Panc1 (cell line): Measurements from ENCODE around the gene HIPK4. TPM values are rescaled to one million over a fixed set of nuclear protein-coding genes. Genes with fewer than 3 reads are reported as not detected.

Experiments
- ATAC-seq: fragments of 200-7000 bp; cut with Tn5 transposase; 2 replicates; pipeline ENCODE4 v1.9.1; 2020; ENCODE audit warnings: mild to moderate bottlenecking, moderate library complexity
- BruUV-seq: library from RNA; stranded (reverse); fragments of 400-500 nt; replicated peaks from 2 replicates; lab custom pipeline; 2021; lab: Mats Ljungman, UMichigan
- CTCF ChIA-PET: fragments of 300-600 bp; sonication (Branson Sonifier 250); formaldehyde crosslinking; loops from one replicate; lab custom pipeline; 2022; ENCODE audit warnings: antibody characterized with exemption; lab: Charles Lee
- POLR2A ChIA-PET: fragments of 300-600 bp; sonication (Branson Sonifier 250); formaldehyde crosslinking; loops from one replicate; lab custom pipeline; 2022; ENCODE audit warnings: antibody characterized with exemption; lab: Charles Lee
- DNase-seq: peaks from one replicate; pipeline ENCODE4 v3.0.0-alpha.2; 2010; ENCODE audit warnings: low read depth, low spot score
- H3K27ac ChIP-seq: 2 replicates; pipeline ENCODE4 v1.5.1; 2011; ENCODE audit warnings: mild to moderate bottlenecking, low read length, inconsistent platforms
- H3K27me3 ChIP-seq: fragments of 200-500 bp; sonication (Bioruptor generic); 2 replicates; pipeline ENCODE4 v1.6.0; 2014; ENCODE audit warnings: low read length, inconsistent platforms; ENCODE audit not compliant: control insufficient read depth, insufficient read depth
- H3K36me3 ChIP-seq: fragments of 200-500 bp; sonication (Bioruptor generic); 2 replicates; pipeline ENCODE4 v1.5.1; 2014; ENCODE audit warnings: inconsistent platforms, mild to moderate bottlenecking, low read length, moderate library complexity; ENCODE audit not compliant: control insufficient read depth, insufficient read depth
- H3K4me1 ChIP-seq: 2 replicates; pipeline ENCODE4 v1.5.1; 2011; ENCODE audit warnings: inconsistent platforms, mild to moderate bottlenecking, low read length, moderate library complexity; ENCODE audit not compliant: control insufficient read depth, insufficient read depth
- H3K4me3 ChIP-seq, 2 experiments: 2 replicates each; pipeline ENCODE4 v1.5.1; 2011 to 2012; ENCODE audit warnings: low read depth in 2 of 2, low read length in 2 of 2, mild to moderate bottlenecking in 2 of 2, inconsistent platforms in 1 of 2, moderate library complexity in 1 of 2
- H3K9me3 ChIP-seq: fragments of 200-500 bp; sonication (Bioruptor generic); 2 replicates; pipeline ENCODE4 v1.5.1; 2014; ENCODE audit warnings: low read depth, mild to moderate bottlenecking, inconsistent platforms, low read length, moderate library complexity; ENCODE audit not compliant: control insufficient read depth, insufficient read depth
- CTCF ChIP-seq: fragments of 450-650 bp; IDR thresholded peaks from 2 replicates; pipeline ENCODE4 v1.5.1; 2017; ENCODE audit warnings: mild to moderate bottlenecking
- POLR2AphosphoS5 ChIP-seq: IDR thresholded peaks from 2 replicates; pipeline ENCODE4 v1.6.1; 2012; ENCODE audit warnings: mild to moderate bottlenecking, low read depth, low read length, moderate library complexity
- REST ChIP-seq, 2 experiments: IDR thresholded peaks; 2 replicates each; pipeline ENCODE4 v1.6.1; 2011 to 2012; ENCODE audit warnings: low read depth in 2 of 2, control low read depth in 1 of 2, low read length in 1 of 2, mild to moderate bottlenecking in 1 of 2, moderate library complexity in 1 of 2; ENCODE audit not compliant: insufficient read depth in 1 of 2
- SIN3A ChIP-seq: IDR thresholded peaks from 2 replicates; pipeline ENCODE4 v1.6.1; 2012; ENCODE audit warnings: low read depth, mild to moderate bottlenecking, low read length, moderate library complexity, borderline replicate concordance; ENCODE audit not compliant: insufficient read depth
- TCF7L2 ChIP-seq: IDR thresholded peaks from 2 replicates; pipeline ENCODE4 v1.6.1; 2011; ENCODE audit warnings: mild to moderate bottlenecking, low read depth, low read length, inconsistent platforms
- in situ Hi-C: cut with HindIII; loops from 2 replicates; pipeline ENCODE4 v1.10.0; 2016; ENCODE audit warnings: low sequenced_read_pairs, low pct_unique_long_range_greater_than_20kb
- intact Hi-C: fragments of 100-400 bp; cut with micrococcal nuclease; formaldehyde crosslinking; loops from one replicate; pipeline ENCODE4 v1.10.0; 2022; ENCODE audit not compliant: unreplicated experiment
- total RNA-seq: library from RNA; stranded (reverse); gene quantifications from one replicate; pipeline ENCODE4 v1.2.1, GENCODE V29; 2021; ENCODE audit not compliant: unreplicated experiment

The HIPK4 gene
- total RNA-seq, 1 experiment from 2014 or later, result 0.13 TPM

DNA sequence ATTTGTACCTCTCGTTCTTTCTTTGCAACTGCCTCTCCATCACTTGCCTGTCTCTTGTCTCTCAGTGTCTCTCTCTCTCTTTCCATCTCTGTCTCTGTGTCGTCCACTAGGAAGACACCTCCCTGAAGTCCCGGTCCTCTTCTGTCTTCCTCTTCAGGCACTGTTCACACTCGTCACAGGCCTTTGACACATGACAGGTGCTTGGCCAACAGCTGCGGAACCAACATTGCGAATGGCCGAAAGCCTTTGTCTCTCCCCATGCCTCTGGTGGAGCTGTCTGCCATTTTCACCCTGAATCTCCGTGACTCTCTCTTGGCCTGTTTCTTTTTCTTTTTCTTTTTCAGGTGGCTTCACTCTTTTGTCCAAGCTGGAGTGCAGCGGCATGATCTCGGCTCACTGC is 2.8 kb downstream of the HIPK4 start:
- H3K27me3 ChIP-seq, result no peaks in the 10 kb centered on the region
- ChIA-PET POLR2A (no interaction called here), CTCF (no interaction called here)
- in situ Hi-C loops (no loop called here), intact Hi-C loops (no loop called here)
- H3K36me3 ChIP-seq, result no peaks in the 10 kb centered on the region
- ATAC-seq (no peak), DNase-seq (no peak)
- no TSS peak for BruUV-seq
- no peak overlapping the region for H3K4me3 ChIP-seq
- no peaks in the 10 kb centered on the region for H3K4me1 ChIP-seq
- no peak overlapping the region for H3K27ac ChIP-seq
- no peak for TF ChIP-seq TCF7L2
- no peak for TF ChIP-seq REST (IDR thresholded peaks at IDR 0.05; ENCODE audit: insufficient read depth in 1 of 2, low read depth in 2 of 2, low read length in 1 of 2)
- no peak for TF ChIP-seq POLR2AphosphoS5
- TF ChIP-seq SIN3A, result no peak
- no peak for TF ChIP-seq CTCF
- H3K9me3 ChIP-seq, result no peaks in the 10 kb centered on the region

DNA sequence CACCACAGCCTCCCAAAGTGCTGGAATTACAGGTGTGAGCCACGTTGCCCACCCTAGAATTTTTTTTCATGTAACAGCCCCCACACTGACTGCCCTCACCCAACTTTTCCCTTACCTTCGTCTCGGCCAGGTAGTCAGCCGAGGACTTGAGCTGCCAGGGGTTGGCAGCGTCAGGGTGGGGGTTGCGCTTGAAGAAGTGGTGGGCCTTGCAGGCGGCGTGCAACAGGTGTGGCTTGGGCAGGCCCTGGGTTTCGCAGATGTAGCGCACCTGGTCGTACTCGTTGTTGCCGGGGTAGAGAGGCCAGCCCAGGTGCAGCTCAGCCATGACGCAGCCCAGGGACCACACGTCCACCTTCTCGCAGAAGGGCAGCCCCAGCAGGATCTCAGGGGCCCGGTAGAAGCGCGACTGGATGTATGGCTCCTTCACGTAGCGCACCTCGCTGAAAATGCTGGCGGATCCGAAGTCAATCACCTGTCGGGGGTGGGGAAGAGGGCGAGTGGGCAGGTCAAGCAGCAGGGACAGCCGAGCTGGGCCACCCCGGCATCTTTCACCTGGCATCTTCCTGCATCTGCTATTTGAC is 6.2 kb downstream of the HIPK4 start:
- DNase-seq, result no peak
- intact Hi-C loops, result no loop called here
- in situ Hi-C loops, result no loop called here
- Histone ChIP-seq H3K27ac (no peak overlapping the region), H3K27me3 (no peaks in the 10 kb centered on the region), H3K4me3 (no peak overlapping the region), H3K4me1 (no peaks in the 10 kb centered on the region), H3K9me3 (no peaks in the 10 kb centered on the region), H3K36me3 (no peaks in the 10 kb centered on the region)
- POLR2A ChIA-PET, result no interaction called here
- TF ChIP-seq REST (IDR thresholded peaks at IDR 0.05; ENCODE audit: insufficient read depth in 1 of 2, low read depth in 2 of 2, low read length in 1 of 2) (no peak), SIN3A (no peak), CTCF (no peak), POLR2AphosphoS5 (no peak), TCF7L2 (no peak)
- BruUV-seq, result no TSS peak
- CTCF ChIA-PET, result no interaction called here
- ATAC-seq, result no peak
